SK-N-SH treated with all-trans-retinoic acid at 6 μM for 48 hours (cell line): ENCODE data around the gene NRK.

Experiments
- BACH2 ChIP-seq: fragments of 250-450 bp; sonication (Bioruptor Pico); IDR thresholded peaks from 2 replicates; pipeline ENCODE4 v1.9.0; 2021; ENCODE audit warnings: mild to moderate bottlenecking, borderline replicate concordance
- CSDC2 ChIP-seq: fragments of 250-450 bp; sonication (Bioruptor Pico); IDR thresholded peaks from 2 replicates; pipeline ENCODE4 v1.5.0; 2020; ENCODE audit warnings: mild to moderate bottlenecking, moderate library complexity
- ISL1 ChIP-seq: fragments of 250-450 bp; sonication (Bioruptor Pico); IDR thresholded peaks from 2 replicates; pipeline ENCODE4 v2.1.2; 2022; ENCODE audit warnings: mild to moderate bottlenecking, moderate library complexity
- TOX ChIP-seq: fragments of 250-450 bp; sonication (Bioruptor Pico); IDR thresholded peaks from 2 replicates; pipeline ENCODE4 v1.8.0; 2021; ENCODE audit warnings: mild to moderate bottlenecking, moderate library complexity, borderline replicate concordance
- ZC3H10 ChIP-seq: fragments of 250-450 bp; sonication (Bioruptor Pico); IDR thresholded peaks from 2 replicates; pipeline ENCODE4 v1.5.1; 2021; ENCODE audit warnings: mild to moderate bottlenecking, moderate library complexity
- TF ChIP-seq, protein P1 (sequence below): fragments of 250-450 bp; sonication (Bioruptor Pico); IDR thresholded peaks from 2 replicates; pipeline ENCODE4 v1.8.0; 2021; ENCODE audit warnings: low read depth, mild to moderate bottlenecking, moderate library complexity, borderline replicate concordance

DNA sequence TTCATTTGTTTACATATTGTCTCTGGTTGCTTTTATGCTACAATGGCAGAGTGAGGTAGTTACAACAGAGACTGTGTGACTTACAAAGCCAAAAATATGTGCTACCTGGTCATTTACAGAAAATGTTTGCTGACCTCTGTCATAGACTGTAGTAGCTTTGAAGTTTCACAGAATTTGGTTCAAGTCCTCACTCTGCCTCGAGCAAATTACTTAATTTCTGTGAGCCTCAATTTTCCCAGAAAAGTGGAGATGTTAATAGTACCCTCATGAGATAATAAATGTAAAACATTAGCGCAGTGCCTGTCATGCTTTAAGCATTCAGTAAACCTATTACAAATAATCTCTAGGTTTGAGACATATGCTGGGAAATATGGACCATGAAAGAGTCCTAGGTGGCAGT lies 18.4 kb upstream of the NRK start:
- TF ChIP-seq ZC3H10 (CRISPR knock-in tag) (no peak), TOX (CRISPR knock-in tag) (no peak), CSDC2 (CRISPR knock-in tag) (no peak), BACH2 (CRISPR knock-in tag) (no peak), ISL1 (no peak)
- TF ChIP-seq, protein P1, sequence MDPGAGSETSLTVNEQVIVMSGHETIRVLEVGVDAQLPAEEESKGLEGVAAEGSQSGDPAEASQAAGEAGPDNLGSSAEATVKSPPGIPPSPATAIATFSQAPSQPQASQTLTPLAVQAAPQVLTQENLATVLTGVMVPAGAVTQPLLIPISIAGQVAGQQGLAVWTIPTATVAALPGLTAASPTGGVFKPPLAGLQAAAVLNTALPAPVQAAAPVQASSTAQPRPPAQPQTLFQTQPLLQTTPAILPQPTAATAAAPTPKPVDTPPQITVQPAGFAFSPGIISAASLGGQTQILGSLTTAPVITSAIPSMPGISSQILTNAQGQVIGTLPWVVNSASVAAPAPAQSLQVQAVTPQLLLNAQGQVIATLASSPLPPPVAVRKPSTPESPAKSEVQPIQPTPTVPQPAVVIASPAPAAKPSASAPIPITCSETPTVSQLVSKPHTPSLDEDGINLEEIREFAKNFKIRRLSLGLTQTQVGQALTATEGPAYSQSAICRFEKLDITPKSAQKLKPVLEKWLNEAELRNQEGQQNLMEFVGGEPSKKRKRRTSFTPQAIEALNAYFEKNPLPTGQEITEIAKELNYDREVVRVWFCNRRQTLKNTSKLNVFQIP = no peak
